ENCODE measurements around the gene NAB1.

DNA sequence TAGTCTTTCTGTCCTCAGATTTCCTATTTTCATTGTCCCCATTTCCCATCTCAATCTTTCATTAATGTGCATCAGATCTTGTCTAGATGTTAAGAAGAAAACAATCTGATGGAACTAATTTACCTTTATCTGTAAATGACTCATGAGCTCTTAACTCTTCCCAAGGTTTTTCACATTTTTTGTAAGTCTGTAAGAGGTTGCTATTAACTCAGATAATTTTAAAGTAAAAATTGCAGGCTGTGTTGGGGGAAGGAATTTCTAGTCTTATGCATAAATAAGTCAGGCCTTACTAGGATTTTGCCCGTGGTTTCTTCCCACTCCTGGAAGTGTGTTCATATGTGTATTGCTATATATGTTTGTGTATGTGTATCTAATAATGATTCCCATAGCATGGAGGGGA lies 4.3 kb downstream of the NAB1 start:
- TF ChIP-seq, protein P1, sequence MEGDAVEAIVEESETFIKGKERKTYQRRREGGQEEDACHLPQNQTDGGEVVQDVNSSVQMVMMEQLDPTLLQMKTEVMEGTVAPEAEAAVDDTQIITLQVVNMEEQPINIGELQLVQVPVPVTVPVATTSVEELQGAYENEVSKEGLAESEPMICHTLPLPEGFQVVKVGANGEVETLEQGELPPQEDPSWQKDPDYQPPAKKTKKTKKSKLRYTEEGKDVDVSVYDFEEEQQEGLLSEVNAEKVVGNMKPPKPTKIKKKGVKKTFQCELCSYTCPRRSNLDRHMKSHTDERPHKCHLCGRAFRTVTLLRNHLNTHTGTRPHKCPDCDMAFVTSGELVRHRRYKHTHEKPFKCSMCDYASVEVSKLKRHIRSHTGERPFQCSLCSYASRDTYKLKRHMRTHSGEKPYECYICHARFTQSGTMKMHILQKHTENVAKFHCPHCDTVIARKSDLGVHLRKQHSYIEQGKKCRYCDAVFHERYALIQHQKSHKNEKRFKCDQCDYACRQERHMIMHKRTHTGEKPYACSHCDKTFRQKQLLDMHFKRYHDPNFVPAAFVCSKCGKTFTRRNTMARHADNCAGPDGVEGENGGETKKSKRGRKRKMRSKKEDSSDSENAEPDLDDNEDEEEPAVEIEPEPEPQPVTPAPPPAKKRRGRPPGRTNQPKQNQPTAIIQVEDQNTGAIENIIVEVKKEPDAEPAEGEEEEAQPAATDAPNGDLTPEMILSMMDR (IDR thresholded peaks at IDR 0.05), result no peak
- TF ChIP-seq POLR2A (IDR thresholded peaks at IDR 0.05), result no peak

Data from right lobe of liver (tissue), 4 donors.